ENCODE data around the gene ARMC3.
"Not testable (repeated sequence)": the region's sequence is repeated elsewhere in the genome, so short reads cannot be mapped to it uniquely, and the experiment has no call there.

DNA sequence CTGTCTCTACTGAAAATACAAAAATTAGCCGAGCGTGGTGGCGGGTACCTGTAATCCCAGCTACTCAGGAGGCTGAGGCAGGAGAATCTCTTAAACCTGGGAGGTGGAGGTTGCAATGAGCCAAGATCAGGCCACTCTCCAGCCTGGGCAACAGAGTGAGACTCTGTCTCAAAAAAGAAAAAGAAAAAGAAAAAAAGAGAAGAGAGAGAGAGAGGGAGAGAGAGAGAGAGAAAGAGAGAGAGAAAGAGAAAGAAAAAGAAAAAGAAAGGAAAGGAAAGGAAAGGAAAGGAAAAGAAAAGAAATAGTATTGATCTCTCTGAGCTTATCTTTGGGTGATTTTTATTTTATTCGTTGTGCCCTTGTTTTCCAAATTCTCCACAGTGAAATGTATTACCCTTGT, 1.2 kb downstream of the ARMC3 start:
- not testable (repeated sequence) for TF ChIP-seq EZH2 (IDR thresholded peaks at IDR 0.05; ENCODE audit: low read depth, unreplicated experiment); STAT1 (IDR thresholded peaks at IDR 0.05; ENCODE audit: unreplicated experiment); EZH2phosphoT487 (IDR thresholded peaks at IDR 0.05; ENCODE audit: unreplicated experiment); POLR2AphosphoS5 (IDR thresholded peaks at IDR 0.05; ENCODE audit: low read depth); ZNF114 (CRISPR knock-in tag; IDR thresholded peaks at IDR 0.05); CREB1 (CRISPR knock-in tag; IDR thresholded peaks at IDR 0.05; ENCODE audit: low read depth)
- TF ChIP-seq, protein P1, sequence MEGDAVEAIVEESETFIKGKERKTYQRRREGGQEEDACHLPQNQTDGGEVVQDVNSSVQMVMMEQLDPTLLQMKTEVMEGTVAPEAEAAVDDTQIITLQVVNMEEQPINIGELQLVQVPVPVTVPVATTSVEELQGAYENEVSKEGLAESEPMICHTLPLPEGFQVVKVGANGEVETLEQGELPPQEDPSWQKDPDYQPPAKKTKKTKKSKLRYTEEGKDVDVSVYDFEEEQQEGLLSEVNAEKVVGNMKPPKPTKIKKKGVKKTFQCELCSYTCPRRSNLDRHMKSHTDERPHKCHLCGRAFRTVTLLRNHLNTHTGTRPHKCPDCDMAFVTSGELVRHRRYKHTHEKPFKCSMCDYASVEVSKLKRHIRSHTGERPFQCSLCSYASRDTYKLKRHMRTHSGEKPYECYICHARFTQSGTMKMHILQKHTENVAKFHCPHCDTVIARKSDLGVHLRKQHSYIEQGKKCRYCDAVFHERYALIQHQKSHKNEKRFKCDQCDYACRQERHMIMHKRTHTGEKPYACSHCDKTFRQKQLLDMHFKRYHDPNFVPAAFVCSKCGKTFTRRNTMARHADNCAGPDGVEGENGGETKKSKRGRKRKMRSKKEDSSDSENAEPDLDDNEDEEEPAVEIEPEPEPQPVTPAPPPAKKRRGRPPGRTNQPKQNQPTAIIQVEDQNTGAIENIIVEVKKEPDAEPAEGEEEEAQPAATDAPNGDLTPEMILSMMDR (conservative IDR thresholded peaks at IDR 0.05; ENCODE audit: low read depth in 2 of 2) = not testable (repeated sequence)
- TF ChIP-seq, protein P2, sequence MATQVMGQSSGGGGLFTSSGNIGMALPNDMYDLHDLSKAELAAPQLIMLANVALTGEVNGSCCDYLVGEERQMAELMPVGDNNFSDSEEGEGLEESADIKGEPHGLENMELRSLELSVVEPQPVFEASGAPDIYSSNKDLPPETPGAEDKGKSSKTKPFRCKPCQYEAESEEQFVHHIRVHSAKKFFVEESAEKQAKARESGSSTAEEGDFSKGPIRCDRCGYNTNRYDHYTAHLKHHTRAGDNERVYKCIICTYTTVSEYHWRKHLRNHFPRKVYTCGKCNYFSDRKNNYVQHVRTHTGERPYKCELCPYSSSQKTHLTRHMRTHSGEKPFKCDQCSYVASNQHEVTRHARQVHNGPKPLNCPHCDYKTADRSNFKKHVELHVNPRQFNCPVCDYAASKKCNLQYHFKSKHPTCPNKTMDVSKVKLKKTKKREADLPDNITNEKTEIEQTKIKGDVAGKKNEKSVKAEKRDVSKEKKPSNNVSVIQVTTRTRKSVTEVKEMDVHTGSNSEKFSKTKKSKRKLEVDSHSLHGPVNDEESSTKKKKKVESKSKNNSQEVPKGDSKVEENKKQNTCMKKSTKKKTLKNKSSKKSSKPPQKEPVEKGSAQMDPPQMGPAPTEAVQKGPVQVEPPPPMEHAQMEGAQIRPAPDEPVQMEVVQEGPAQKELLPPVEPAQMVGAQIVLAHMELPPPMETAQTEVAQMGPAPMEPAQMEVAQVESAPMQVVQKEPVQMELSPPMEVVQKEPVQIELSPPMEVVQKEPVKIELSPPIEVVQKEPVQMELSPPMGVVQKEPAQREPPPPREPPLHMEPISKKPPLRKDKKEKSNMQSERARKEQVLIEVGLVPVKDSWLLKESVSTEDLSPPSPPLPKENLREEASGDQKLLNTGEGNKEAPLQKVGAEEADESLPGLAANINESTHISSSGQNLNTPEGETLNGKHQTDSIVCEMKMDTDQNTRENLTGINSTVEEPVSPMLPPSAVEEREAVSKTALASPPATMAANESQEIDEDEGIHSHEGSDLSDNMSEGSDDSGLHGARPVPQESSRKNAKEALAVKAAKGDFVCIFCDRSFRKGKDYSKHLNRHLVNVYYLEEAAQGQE (IDR thresholded peaks at IDR 0.05; ENCODE audit: unreplicated experiment) = not testable (repeated sequence)
- TF ChIP-seq, protein P3, sequence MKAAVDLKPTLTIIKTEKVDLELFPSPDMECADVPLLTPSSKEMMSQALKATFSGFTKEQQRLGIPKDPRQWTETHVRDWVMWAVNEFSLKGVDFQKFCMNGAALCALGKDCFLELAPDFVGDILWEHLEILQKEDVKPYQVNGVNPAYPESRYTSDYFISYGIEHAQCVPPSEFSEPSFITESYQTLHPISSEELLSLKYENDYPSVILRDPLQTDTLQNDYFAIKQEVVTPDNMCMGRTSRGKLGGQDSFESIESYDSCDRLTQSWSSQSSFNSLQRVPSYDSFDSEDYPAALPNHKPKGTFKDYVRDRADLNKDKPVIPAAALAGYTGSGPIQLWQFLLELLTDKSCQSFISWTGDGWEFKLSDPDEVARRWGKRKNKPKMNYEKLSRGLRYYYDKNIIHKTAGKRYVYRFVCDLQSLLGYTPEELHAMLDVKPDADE (IDR thresholded peaks at IDR 0.05) = not testable (repeated sequence)

Data from GM23338 (cell line).